ENCODE measurements around the gene SECTM1.

GRCh38 chr17:82349287-82349701, 15.7 kb upstream of the SECTM1 start:
- TF ChIP-seq CTCF (IDR thresholded peaks at IDR 0.05) (no peak), POLR2A (IDR thresholded peaks at IDR 0.05) (no peak)

Measured in Peyer's patch (tissue), 4 donors.